Measurements from ENCODE around the gene DGKI. TPM values are rescaled to one million over a fixed set of nuclear protein-coding genes. Genes with fewer than 3 reads are reported as not detected.
A peak's percentile ranks its signal among the peaks of the same experiment; 100 is the strongest.

Gene DGKI
- total RNA-seq, 1 donor from 2014 or later = 3.1 TPM

GRCh38 chr7:137829337-137829992, 17.3 kb downstream of the DGKI start:
- Mint-ChIP-seq H3K36me3 (ENCODE audit: unreplicated experiment) (peaks cover 16% of the 10 kb centered on the region), H3K4me1 (ENCODE audit: unreplicated experiment) (peaks cover 2% of the 10 kb centered on the region), H3K4me3 (ENCODE audit: unreplicated experiment) (no peak overlapping the region), H3K27me3 (ENCODE audit: unreplicated experiment) (no peaks in the 10 kb centered on the region), H3K9me3 (ENCODE audit: unreplicated experiment) (peaks cover 11% of the 10 kb centered on the region), H3K27ac (ENCODE audit: unreplicated experiment) (no peak overlapping the region)
- DNase-seq (ENCODE audit: extremely low spot score, unreplicated experiment) = no peak
- TF ChIP-seq CTCF (IDR thresholded peaks at IDR 0.05) = no peak

- Mint-ChIP-seq H3K9me3 (ENCODE audit: unreplicated experiment) (peaks cover 11% of the 10 kb centered on the region), H3K4me1 (ENCODE audit: unreplicated experiment) (peaks cover 2% of the 10 kb centered on the region), H3K27me3 (ENCODE audit: unreplicated experiment) (no peaks in the 10 kb centered on the region), H3K4me3 (ENCODE audit: unreplicated experiment) (no peak overlapping the region), H3K36me3 (ENCODE audit: unreplicated experiment) (peaks cover 12% of the 10 kb centered on the region), H3K27ac (ENCODE audit: unreplicated experiment) (no peak overlapping the region)
- no peak for DNase-seq (ENCODE audit: extremely low spot score, unreplicated experiment)
- TF ChIP-seq CTCF (IDR thresholded peaks at IDR 0.05) = no peak
Measured at GRCh38 chr7:137828456-137828855, 18.3 kb downstream of the DGKI start.

- Mint-ChIP-seq H3K9me3 (ENCODE audit: unreplicated experiment) (no peaks in the 10 kb centered on the region), H3K36me3 (ENCODE audit: unreplicated experiment) (no peaks in the 10 kb centered on the region), H3K27me3 (ENCODE audit: unreplicated experiment) (no peaks in the 10 kb centered on the region), H3K27ac (ENCODE audit: unreplicated experiment) (no peak overlapping the region), H3K4me1 (ENCODE audit: unreplicated experiment) (peaks cover 12% of the 10 kb centered on the region), H3K4me3 (ENCODE audit: unreplicated experiment) (no peak overlapping the region)
- no peak for DNase-seq (ENCODE audit: extremely low spot score, unreplicated experiment)
- no peak for TF ChIP-seq CTCF (IDR thresholded peaks at IDR 0.05)
Measured at GRCh38 chr7:137825489-137825888, 21.3 kb downstream of the DGKI start.

GRCh38 chr7:137820677-137821420, 25.9 kb downstream of the DGKI start:
- no peaks in the 10 kb centered on the region for H3K27me3 Mint-ChIP-seq (ENCODE audit: unreplicated experiment)
- H3K9me3 Mint-ChIP-seq (ENCODE audit: unreplicated experiment) = no peaks in the 10 kb centered on the region
- no peak for DNase-seq (ENCODE audit: extremely low spot score, unreplicated experiment)
- H3K4me3 Mint-ChIP-seq (ENCODE audit: unreplicated experiment) = no peak overlapping the region
- H3K36me3 Mint-ChIP-seq (ENCODE audit: unreplicated experiment) = no peaks in the 10 kb centered on the region
- peaks cover 20% of the 10 kb centered on the region for H3K4me1 Mint-ChIP-seq (ENCODE audit: unreplicated experiment)
- H3K27ac Mint-ChIP-seq (ENCODE audit: unreplicated experiment) = peak overlapping the region; percentile 42
- no peak for TF ChIP-seq CTCF (IDR thresholded peaks at IDR 0.05)

GRCh38 chr7:137820156-137820555, 26.6 kb downstream of the DGKI start:
- H3K4me3 Mint-ChIP-seq (ENCODE audit: unreplicated experiment) = no peak overlapping the region
- no peak for TF ChIP-seq CTCF (IDR thresholded peaks at IDR 0.05)
- H3K9me3 Mint-ChIP-seq (ENCODE audit: unreplicated experiment) = no peaks in the 10 kb centered on the region
- no peak for DNase-seq (ENCODE audit: extremely low spot score, unreplicated experiment)
- peak overlapping the region; percentile 50 for H3K27ac Mint-ChIP-seq (ENCODE audit: unreplicated experiment)
- peaks cover 20% of the 10 kb centered on the region for H3K4me1 Mint-ChIP-seq (ENCODE audit: unreplicated experiment)
- H3K36me3 Mint-ChIP-seq (ENCODE audit: unreplicated experiment) = no peaks in the 10 kb centered on the region
- no peaks in the 10 kb centered on the region for H3K27me3 Mint-ChIP-seq (ENCODE audit: unreplicated experiment)

Data from osteocyte (in vitro differentiated cells).